ENCODE measurements around the gene CPT1B.

DNA sequence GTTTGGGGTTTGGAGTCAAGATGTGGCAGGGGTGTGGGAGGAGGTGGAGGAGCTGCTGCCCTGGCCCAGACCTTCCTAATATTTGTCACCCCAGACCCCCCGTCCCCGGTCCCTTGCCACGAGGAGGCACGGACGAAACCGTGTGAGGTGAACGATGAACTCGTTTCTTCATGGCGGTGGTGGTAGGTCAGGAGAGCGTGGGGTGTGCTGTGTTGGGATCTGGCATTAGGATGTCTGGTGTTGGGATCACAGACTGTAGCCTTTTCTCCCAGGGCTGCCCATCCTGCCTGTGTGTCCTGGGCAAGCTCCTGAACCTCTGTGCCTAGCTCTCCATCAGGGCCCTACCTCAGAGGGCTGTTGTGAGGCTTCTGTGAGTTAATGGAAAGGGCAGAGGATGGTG, 30.8 kb upstream of the CPT1B start:
- TF ChIP-seq POLR2A (IDR thresholded peaks at IDR 0.05; ENCODE audit: low read length) = no peak
- no peak for TF ChIP-seq GATA1 (IDR thresholded peaks at IDR 0.05; ENCODE audit: low read depth, low read length)
